ENCODE measurements around the gene ENAM. TPM values are rescaled to one million over a fixed set of nuclear protein-coding genes. Genes with fewer than 3 reads are reported as not detected.

The ENAM gene
- total RNA-seq, 1 experiment from 2014 or later, result not detected

GRCh38 chr4:70607334-70607853 is 21.1 kb upstream of the ENAM start:
- Histone ChIP-seq H3K36me3 (ENCODE audit: control insufficient read depth, insufficient read depth, low read length) (no peaks in the 10 kb centered on the region), H3K4me1 (ENCODE audit: control insufficient read depth, insufficient read depth, low read length) (no peaks in the 10 kb centered on the region; the same call in 1 of the 2 replicates), H3K27me3 (ENCODE audit: control insufficient read depth, insufficient read depth, low read length) (no peaks in the 10 kb centered on the region), H3K4me3 (ENCODE audit: low read depth in 2 of 2, low read length in 2 of 2) (no peak overlapping the region), H3K27ac (ENCODE audit: low read length) (no peak overlapping the region), H3K9me3 (ENCODE audit: control insufficient read depth, insufficient read depth, low read depth, low read length) (no peaks in the 10 kb centered on the region)
- BruUV-seq (replicated peaks), result no TSS peak
- DNase-seq (ENCODE audit: low read depth, low spot score), result no peak
- in situ Hi-C loops (cut with HindIII; ENCODE audit: low pct_unique_long_range_greater_than_20kb, low sequenced_read_pairs), result no loop called here
- ATAC-seq, result no peak
- ChIA-PET POLR2A (no interaction called here), CTCF (no interaction called here)
- intact Hi-C loops (cut with micrococcal nuclease; ENCODE audit: unreplicated experiment), result no loop called here
- no peak for TF ChIP-seq REST (IDR thresholded peaks at IDR 0.05; ENCODE audit: insufficient read depth in 1 of 2, low read depth in 2 of 2, low read length in 1 of 2)
- no peak for TF ChIP-seq POLR2AphosphoS5 (IDR thresholded peaks at IDR 0.05; ENCODE audit: low read depth, low read length)
- TF ChIP-seq SIN3A (IDR thresholded peaks at IDR 0.05; ENCODE audit: borderline replicate concordance, insufficient read depth, low read depth, low read length), result no peak
- no peak for TF ChIP-seq TCF7L2 (IDR thresholded peaks at IDR 0.05; ENCODE audit: low read depth, low read length)
- TF ChIP-seq, protein P1, sequence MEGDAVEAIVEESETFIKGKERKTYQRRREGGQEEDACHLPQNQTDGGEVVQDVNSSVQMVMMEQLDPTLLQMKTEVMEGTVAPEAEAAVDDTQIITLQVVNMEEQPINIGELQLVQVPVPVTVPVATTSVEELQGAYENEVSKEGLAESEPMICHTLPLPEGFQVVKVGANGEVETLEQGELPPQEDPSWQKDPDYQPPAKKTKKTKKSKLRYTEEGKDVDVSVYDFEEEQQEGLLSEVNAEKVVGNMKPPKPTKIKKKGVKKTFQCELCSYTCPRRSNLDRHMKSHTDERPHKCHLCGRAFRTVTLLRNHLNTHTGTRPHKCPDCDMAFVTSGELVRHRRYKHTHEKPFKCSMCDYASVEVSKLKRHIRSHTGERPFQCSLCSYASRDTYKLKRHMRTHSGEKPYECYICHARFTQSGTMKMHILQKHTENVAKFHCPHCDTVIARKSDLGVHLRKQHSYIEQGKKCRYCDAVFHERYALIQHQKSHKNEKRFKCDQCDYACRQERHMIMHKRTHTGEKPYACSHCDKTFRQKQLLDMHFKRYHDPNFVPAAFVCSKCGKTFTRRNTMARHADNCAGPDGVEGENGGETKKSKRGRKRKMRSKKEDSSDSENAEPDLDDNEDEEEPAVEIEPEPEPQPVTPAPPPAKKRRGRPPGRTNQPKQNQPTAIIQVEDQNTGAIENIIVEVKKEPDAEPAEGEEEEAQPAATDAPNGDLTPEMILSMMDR (IDR thresholded peaks at IDR 0.05), result no peak

- H3K27ac ChIP-seq (ENCODE audit: low read length), result no peak overlapping the region
- CTCF ChIA-PET, result no interaction called here
- H3K4me1 ChIP-seq (ENCODE audit: control insufficient read depth, insufficient read depth, low read length), result no peaks in the 10 kb centered on the region; the same call in 1 of the 2 replicates
- no TSS peak for BruUV-seq (replicated peaks)
- H3K27me3 ChIP-seq (ENCODE audit: control insufficient read depth, insufficient read depth, low read length), result no peaks in the 10 kb centered on the region
- ATAC-seq, result no peak
- H3K9me3 ChIP-seq (ENCODE audit: control insufficient read depth, insufficient read depth, low read depth, low read length), result no peaks in the 10 kb centered on the region
- in situ Hi-C loops (cut with HindIII; ENCODE audit: low pct_unique_long_range_greater_than_20kb, low sequenced_read_pairs), result no loop called here
- no peak for DNase-seq (ENCODE audit: low read depth, low spot score)
- H3K36me3 ChIP-seq (ENCODE audit: control insufficient read depth, insufficient read depth, low read length), result no peaks in the 10 kb centered on the region
- POLR2A ChIA-PET, result no interaction called here
- TF ChIP-seq POLR2AphosphoS5 (IDR thresholded peaks at IDR 0.05; ENCODE audit: low read depth, low read length), result no peak
- H3K4me3 ChIP-seq (ENCODE audit: low read depth in 2 of 2, low read length in 2 of 2), result no peak overlapping the region
- intact Hi-C loops (cut with micrococcal nuclease; ENCODE audit: unreplicated experiment), result no loop called here
Observed at GRCh38 chr4:70608324-70608723, 20.2 kb upstream of the ENAM start.

DNA sequence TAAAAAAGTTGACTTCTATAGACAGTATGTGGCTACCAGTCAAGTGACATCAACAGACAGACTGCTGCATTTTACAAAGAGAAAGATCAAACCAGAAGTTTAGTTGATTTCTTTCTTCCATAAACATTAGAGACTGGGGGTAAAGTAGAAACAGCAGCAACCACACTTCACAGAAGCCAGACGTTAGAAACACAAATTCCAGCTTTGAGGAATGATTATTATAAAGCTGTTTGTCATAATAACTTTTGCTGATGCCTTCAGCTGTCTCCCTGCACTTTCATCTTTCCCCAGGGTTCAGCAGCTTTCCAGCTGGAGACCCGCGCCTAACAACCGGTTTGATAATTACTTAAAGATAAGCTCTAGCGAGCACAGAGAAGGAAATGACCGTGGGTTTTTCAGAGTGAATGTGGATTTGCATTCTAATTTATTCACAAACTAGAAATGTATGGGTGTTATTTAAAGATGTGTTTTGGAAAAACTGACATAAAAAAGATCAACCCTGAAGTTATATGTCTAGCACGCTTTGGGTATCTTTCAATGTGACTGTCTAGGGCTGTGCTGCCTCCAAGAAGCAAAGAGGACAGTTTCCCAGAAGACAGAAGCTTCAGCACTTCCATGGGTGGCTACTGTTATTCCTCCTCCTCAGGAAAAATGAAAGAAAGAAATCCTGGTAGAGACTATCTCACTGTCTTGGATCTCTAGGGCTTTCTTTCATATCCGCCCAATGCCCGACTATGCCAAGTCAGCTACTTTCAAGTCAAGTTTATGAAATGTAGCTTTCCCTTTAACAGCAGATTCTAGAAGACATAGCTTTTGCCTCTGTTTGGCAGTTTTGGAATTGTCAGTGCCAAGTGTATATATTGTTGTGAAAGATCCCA is 15.0 kb upstream of the ENAM start:
- ATAC-seq, result no peak
- no peak for DNase-seq (ENCODE audit: low read depth, low spot score)
- H3K27ac ChIP-seq (ENCODE audit: low read length), result no peak overlapping the region
- POLR2A ChIA-PET, result no interaction called here
- no peak overlapping the region for H3K4me3 ChIP-seq (ENCODE audit: low read depth in 2 of 2, low read length in 2 of 2)
- no peaks in the 10 kb centered on the region for H3K27me3 ChIP-seq (ENCODE audit: control insufficient read depth, insufficient read depth, low read length)
- CTCF ChIA-PET, result interaction anchor here (0.5 kb wide), 1 partner anchor 396 kb away, joined by 4 read pairs; no protein-coding TSS in a partner anchor
- no peaks in the 10 kb centered on the region for H3K4me1 ChIP-seq (ENCODE audit: control insufficient read depth, insufficient read depth, low read length)
- no TSS peak for BruUV-seq (replicated peaks)
- in situ Hi-C loops (cut with HindIII; ENCODE audit: low pct_unique_long_range_greater_than_20kb, low sequenced_read_pairs), result no loop called here
- TF ChIP-seq, protein P1 (IDR thresholded peaks at IDR 0.05), result no peak
- TF ChIP-seq POLR2AphosphoS5 (IDR thresholded peaks at IDR 0.05; ENCODE audit: low read depth, low read length) (no peak), TCF7L2 (IDR thresholded peaks at IDR 0.05; ENCODE audit: low read depth, low read length) (no peak), SIN3A (IDR thresholded peaks at IDR 0.05; ENCODE audit: borderline replicate concordance, insufficient read depth, low read depth, low read length) (no peak), REST (IDR thresholded peaks at IDR 0.05; ENCODE audit: insufficient read depth in 1 of 2, low read depth in 2 of 2, low read length in 1 of 2) (no peak)
- H3K9me3 ChIP-seq (ENCODE audit: control insufficient read depth, insufficient read depth, low read depth, low read length), result no peaks in the 10 kb centered on the region
- intact Hi-C loops (cut with micrococcal nuclease; ENCODE audit: unreplicated experiment), result no loop called here
- H3K36me3 ChIP-seq (ENCODE audit: control insufficient read depth, insufficient read depth, low read length), result no peaks in the 10 kb centered on the region

All from Panc1 (cell line).